HAP-1 (cell line): ENCODE measurements around the gene WDR18.
A peak's percentile ranks its signal among the peaks of the same experiment; 100 is the strongest.
"Not testable (repeated sequence)": the region's sequence is repeated elsewhere in the genome, so short reads cannot be mapped to it uniquely, and the experiment has no call there.

Source experiments
- DNase-seq, 2 experiments: peaks; one replicate each; pipeline ENCODE4 v3.0.0-alpha.2; 2016 to 2020; ENCODE audit warnings: low spot score in 2 of 2
- H3K27me3 ChIP-seq: fragments of 250-450 bp; sonication (Bioruptor Pico); 2 replicates; pipeline ENCODE4 v1.5.1; 2020; ENCODE audit warnings: low read depth, mild to moderate bottlenecking, moderate library complexity
- H3K36me3 ChIP-seq: fragments of 250-450 bp; sonication (Bioruptor Pico); replicated peaks from 2 replicates; pipeline ENCODE4 v1.5.1; 2020; ENCODE audit warnings: mild to moderate bottlenecking
- H3K4me1 ChIP-seq: fragments of 250-450 bp; sonication (Bioruptor Pico); 2 replicates; pipeline ENCODE4 v1.5.1; 2020; ENCODE audit warnings: mild to moderate bottlenecking
- H3K4me3 ChIP-seq: fragments of 250-450 bp; sonication (Bioruptor Pico); 2 replicates; pipeline ENCODE4 v1.5.1; 2020; ENCODE audit warnings: mild to moderate bottlenecking, moderate library complexity
- H3K9me3 ChIP-seq: fragments of 250-450 bp; sonication (Bioruptor Pico); 2 replicates; pipeline ENCODE4 v1.5.1; 2020; ENCODE audit warnings: mild to moderate bottlenecking, moderate library complexity
- in situ Hi-C: fragments of 300-500 bp; cut with MboI; formaldehyde crosslinking; loops from 3 replicates; pipeline ENCODE4 v1.14.3; 2020; ENCODE audit warnings: low sequenced_read_pairs, inconsistent platforms, mixed read lengths

Gene WDR18

DNA sequence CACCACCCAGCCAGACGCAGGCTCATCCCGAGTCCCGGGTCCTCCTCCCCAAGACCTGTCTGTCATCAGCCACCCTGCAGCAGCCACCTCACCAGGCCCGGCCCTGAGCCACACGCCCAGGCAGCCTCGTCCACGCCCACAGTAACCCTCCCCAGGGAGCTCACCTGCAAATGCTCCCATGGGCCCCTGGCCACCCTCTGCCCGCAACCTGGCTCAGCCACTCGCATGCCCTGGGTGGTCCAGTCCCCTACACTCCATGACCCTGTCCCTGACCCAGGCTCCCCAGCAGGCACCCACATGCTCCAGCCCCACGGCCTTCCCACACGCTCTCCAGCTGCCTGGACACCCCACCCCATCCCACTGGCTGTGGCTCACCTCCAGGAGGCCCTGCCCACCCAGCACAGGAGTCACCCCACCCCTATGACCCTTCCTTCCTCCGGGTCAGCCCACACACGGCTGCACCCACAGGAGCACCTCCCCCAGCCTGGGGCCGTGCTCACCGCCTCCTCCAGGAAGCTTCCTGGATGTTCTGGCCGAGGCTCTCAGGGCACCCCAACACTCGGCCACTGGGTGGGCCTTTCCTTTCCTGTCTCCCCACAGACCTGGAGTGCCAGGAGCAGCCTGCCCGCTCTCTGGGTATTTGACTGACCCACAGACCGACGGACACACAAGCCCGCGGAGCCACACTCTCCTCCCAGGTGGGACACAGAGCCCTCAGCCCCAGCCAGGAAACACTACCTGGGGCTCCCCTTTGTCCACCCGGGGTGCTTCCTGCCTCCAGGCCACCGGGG lies 33.2 kb downstream of the WDR18 start:
- H3K36me3 ChIP-seq = peaks cover 46% of the 10 kb centered on the region
- no peaks in the 10 kb centered on the region for H3K9me3 ChIP-seq
- DNase-seq = no peak
- H3K27me3 ChIP-seq = no peaks in the 10 kb centered on the region
- H3K4me3 ChIP-seq = no peak overlapping the region
- in situ Hi-C loops = no loop called here
- peaks cover 10% of the 10 kb centered on the region for H3K4me1 ChIP-seq

DNA sequence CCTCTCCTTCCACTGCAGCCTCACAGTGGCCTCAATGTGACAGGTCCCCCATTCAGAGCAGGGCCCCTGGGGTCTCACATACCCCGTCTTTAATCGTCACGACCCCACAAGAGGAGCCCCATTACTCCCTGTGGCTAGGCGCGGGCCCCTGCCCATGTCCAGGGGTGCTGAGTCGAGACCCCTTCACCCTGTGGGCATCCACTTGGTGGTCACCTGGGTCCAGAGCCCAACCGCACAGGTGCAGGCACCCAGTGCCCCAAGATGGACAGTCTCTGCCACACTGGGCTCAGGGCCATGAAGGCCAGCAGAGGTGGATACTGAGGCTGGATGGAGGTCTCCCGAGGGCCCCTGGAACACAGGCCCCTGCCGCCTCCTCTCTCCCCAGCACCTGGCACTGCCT lies 33.8 kb downstream of the WDR18 start:
- Histone ChIP-seq H3K4me3 (no peak overlapping the region), H3K4me1 (peaks cover 10% of the 10 kb centered on the region), H3K27me3 (no peaks in the 10 kb centered on the region), H3K36me3 (peaks cover 42% of the 10 kb centered on the region), H3K9me3 (no peaks in the 10 kb centered on the region)
- in situ Hi-C loops = no loop called here
- no peak for DNase-seq

DNA sequence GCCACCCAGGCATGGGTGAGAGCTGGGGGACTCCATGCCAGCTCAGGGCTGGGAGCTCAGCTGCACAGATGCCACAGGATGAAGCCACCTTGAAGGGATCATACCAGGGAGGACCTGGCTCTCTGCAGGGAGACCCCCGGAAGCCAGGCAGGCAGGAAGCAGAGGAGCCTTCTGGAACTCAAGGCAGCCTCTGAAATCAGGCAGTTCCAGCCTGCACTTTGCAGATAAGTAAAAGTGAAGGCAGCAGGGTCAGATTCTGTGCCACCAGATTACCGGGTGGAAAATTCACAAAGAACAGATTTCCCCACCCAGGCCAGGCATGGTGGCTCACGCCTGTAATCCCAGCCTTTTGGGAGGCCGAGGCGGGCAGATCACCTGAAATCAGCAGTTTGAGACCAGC lies 34.2 kb downstream of the WDR18 start:
- DNase-seq = no peak
- H3K4me3 ChIP-seq = no peak overlapping the region
- H3K4me1 ChIP-seq = peaks cover 10% of the 10 kb centered on the region
- peaks cover 38% of the 10 kb centered on the region for H3K36me3 ChIP-seq
- no peaks in the 10 kb centered on the region for H3K27me3 ChIP-seq
- in situ Hi-C loops = no loop called here
- no peaks in the 10 kb centered on the region for H3K9me3 ChIP-seq

DNA sequence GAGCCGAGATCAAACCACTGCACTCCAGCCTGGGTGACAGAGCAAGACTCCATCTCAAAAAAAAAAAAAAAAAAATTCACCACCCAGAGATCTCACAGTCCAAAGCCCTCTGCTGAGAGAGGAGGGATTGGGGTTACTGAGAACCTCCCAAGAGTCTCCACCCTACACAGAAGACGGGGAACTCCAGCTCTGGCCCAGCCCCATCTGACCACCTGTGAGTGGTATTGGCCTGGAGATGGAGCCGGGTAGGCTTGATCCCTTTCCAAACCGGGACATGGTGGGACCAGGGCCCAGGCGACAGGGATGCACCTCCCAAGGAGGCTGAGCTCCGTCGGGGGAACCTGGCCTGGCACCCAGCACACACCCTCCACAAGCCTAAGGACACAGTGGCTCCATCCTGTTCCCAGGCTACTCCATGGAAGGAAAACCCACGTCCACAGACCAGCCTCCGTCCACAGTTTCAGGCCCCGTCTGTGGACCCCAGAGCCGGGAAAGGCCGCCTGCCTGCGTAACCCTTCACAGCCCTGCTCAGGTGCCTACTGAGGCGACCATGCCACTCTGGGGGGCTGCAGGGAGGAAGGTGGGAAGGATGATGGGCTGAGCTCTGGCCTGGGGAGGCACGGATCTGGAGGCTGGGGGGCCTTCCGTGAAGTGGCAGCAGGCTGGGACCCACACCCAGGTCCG lies 34.9 kb downstream of the WDR18 start:
- Histone ChIP-seq H3K27me3 (no peaks in the 10 kb centered on the region), H3K4me1 (peaks cover 10% of the 10 kb centered on the region), H3K9me3 (no peaks in the 10 kb centered on the region), H3K36me3 (peaks cover 31% of the 10 kb centered on the region), H3K4me3 (peak overlapping the region; percentile 83)
- DNase-seq = no peak
- in situ Hi-C loops = no loop called here

DNA sequence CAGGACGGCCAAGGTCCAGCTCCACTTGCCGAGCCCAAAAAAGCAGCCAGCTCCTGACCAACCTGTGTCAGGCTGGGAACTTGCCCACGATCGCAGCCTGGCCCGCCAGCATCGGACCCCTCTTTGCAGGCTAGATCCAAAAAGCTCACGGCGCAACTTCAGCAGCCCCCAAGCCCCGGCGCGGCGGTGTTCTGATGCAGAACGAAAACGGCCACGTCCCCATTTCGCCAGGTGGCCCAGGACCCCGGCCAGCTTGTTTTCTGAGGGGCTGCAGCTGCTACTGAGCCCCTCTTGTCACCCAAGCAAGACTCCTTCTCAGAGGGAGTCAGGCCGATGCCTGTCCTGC lies 35.4 kb downstream of the WDR18 start:
- DNase-seq = no peak
- no peaks in the 10 kb centered on the region for H3K9me3 ChIP-seq
- H3K4me3 ChIP-seq = peak overlapping the region; percentile 83
- peaks cover 10% of the 10 kb centered on the region for H3K4me1 ChIP-seq
- H3K27me3 ChIP-seq = no peaks in the 10 kb centered on the region
- peaks cover 27% of the 10 kb centered on the region for H3K36me3 ChIP-seq
- in situ Hi-C loops = no loop called here

DNA sequence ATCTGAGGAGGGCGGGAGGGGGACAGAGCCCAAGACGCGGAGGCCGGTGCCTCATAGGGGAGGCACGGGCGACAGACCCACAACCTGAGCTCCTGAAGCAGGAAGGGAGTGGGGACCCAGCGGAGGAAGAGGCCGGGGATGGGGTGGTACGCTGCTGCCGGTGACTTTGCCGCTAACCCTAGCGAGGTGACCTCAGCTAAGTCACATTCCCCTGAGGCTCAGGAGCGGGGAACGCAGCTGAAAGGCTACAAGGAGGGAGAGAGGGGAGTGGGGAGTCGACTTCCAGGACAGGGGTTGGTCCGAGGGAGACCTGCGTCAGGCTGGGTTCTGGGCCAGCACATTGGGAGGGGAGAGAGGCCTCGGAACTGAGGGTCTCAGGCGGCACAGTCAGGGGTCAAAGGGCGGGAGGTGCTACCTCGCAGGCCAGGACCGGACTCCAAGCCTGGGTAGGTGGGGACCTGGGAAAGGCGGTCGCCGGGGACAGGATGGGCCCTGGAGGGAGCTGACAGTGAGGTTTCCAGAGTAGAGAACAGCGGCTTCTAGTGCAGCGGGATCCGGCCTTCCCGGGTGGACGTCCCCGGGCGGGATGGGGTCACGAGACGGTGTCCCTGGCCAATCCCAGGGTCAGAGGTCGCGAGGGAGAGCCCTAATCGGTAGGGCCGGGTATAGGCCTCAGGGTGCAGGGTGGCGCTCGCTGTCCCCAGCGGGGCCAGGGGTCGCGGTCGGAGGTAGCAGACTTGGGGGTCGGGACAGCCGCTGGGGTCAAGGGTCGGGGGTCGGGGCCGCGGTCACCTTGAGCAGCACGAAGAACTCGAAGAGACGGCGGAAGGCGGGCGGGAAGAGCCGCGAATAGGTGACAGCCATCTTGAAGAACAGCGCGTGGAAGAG lies 36.1 kb downstream of the WDR18 start:
- H3K27me3 ChIP-seq = no peaks in the 10 kb centered on the region
- in situ Hi-C loops = no loop called here
- H3K4me1 ChIP-seq = peaks cover 10% of the 10 kb centered on the region
- H3K36me3 ChIP-seq = peaks cover 23% of the 10 kb centered on the region; the same call in 1 of the 2 replicates
- H3K4me3 ChIP-seq = peak overlapping the region; percentile 83
- DNase-seq = no peak
- no peaks in the 10 kb centered on the region for H3K9me3 ChIP-seq

DNA sequence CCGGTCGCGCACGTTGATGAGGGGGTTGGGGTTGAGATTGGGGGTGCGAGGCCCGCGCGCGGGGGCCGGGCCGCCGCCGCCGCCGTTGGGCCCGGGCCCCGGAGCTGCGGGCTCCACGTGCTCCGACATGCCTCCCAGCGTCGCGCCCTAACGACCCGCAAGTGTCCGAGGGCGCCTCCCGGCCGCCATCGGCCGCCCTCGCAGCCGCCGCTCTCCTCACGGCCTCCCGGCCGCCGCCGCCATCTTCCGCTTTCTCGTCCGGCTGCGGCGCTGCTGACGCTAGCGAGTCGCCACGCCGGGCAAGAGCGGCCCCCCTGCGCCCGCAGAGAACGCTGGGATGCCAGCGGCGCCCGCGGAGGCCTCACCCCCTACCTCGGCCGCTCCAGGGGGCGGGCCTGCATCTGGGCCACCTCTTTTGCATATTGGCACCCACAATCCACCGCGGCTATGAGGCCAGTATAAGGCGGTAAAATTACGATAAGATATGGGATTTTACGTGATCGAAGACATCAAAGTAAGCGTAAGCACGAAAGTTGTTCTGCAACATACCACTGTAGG lies 36.8 kb downstream of the WDR18 start, which contains the start of gene TMEM259:
TSS of gene TMEM259 (minus strand) at position 256 of the 558 bp plus-strand sequence. CDS start at position 129, 127 bp downstream.
- Histone ChIP-seq H3K4me3 (peak within 1 kb of the TSS; percentile 83), H3K27me3 (no peaks in the 10 kb centered on the region), H3K36me3 (peaks cover 17% of the 10 kb centered on the region; the same call in 1 of the 2 replicates), H3K4me1 (peaks cover 15% of the 10 kb centered on the region), H3K9me3 (no peaks in the 10 kb centered on the region)
- in situ Hi-C loops = no loop called here
- DNase-seq = peak; percentile 91 to 98

DNA sequence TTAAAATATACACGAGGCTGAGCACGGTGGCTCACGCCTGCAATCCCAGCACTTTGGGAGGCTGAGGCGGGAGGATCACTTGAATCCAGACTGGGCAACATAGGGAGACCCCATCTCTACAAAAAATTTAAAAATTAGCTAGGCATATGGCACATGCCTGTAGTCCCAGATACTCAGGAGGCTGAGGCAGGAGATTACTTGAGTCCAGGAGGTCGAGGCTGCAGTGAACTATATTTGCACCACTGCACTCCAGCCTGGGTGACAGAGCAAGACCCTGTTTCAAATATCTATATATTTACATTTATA lies 39.7 kb downstream of the WDR18 start:
- Histone ChIP-seq H3K4me1 (peaks cover 16% of the 10 kb centered on the region), H3K36me3 (peaks cover 10% of the 10 kb centered on the region)
- DNase-seq, H3K4me3 ChIP-seq, in situ Hi-C loops, H3K27me3 ChIP-seq, H3K9me3 ChIP-seq: not testable (repeated sequence)

DNA sequence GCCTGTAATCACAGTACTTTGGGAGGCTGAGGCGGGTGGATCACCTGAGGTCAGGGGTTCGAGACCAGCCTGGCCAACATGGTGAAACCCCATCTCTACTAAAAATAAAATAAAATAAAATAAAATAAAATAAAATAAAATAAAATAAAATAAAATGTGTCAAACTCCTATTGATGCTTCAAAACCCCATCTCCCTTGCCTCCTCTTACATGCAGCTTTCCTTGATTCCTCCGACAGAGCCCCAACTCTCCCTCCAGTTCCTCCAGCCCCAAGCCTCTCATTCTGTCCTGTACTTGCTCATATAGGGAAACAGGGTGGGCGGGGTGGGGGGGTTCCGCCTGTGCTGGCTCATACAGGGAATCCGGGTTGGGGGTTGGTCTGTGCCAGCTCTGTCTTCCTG lies 40.9 kb downstream of the WDR18 start:
- H3K4me3 ChIP-seq, H3K36me3 ChIP-seq, H3K9me3 ChIP-seq, in situ Hi-C loops, DNase-seq, H3K27me3 ChIP-seq: not testable (repeated sequence)
- H3K4me1 ChIP-seq = peaks cover 11% of the 10 kb centered on the region

DNA sequence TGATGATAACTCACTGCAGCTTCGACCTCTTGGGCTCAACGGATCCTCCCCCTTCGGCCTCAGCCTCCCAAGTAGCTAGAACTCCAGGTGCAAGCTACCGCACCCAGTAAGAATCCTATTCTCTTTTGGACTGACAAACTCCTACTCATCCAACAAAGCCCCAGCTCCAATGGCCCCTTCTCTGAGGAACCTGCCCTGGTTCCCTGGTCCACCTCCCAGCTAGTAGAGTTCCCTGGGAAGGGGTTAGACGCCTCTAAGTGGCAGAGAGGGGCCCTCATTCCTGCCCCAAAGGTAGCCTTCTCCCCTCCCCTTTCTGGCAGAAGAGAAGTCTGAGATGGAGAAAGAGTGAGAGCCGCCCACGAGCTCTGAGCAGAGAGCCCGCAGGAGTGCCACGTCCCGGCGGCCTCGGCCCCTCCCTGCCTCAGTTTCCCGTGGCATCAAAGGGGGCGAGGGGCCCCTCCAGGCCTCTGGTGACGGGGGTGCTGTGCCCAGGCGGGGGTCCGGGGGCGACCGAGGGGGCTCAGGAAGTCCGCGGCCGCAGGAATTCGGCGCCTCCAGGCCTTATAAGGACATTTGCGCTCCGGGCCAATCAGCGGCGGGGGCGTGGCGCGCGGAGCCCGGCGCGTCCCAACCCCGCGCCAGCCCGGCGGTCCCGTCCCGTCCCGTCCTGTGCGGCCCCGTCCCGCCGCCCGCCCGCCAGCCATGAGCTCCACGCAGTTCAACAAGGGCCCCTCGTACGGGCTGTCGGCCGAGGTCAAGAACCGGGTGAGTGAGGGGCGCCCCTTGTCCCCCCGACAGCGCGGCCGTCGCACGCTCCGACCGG lies 42.0 kb downstream of the WDR18 start, which contains the start of gene CNN2:
TSS of gene CNN2 (plus strand) at position 649 of the 823 bp plus-strand sequence. CDS start at position 703, 54 bp downstream.
- peaks cover 18% of the 10 kb centered on the region for H3K36me3 ChIP-seq
- H3K4me1 ChIP-seq = peaks cover 11% of the 10 kb centered on the region
- in situ Hi-C loops = no loop called here
- H3K9me3 ChIP-seq = no peaks in the 10 kb centered on the region
- peak; percentile 73 to 86 for DNase-seq
- no peaks in the 10 kb centered on the region for H3K27me3 ChIP-seq
- peak within 1 kb of the TSS; percentile 95 for H3K4me3 ChIP-seq

DNA sequence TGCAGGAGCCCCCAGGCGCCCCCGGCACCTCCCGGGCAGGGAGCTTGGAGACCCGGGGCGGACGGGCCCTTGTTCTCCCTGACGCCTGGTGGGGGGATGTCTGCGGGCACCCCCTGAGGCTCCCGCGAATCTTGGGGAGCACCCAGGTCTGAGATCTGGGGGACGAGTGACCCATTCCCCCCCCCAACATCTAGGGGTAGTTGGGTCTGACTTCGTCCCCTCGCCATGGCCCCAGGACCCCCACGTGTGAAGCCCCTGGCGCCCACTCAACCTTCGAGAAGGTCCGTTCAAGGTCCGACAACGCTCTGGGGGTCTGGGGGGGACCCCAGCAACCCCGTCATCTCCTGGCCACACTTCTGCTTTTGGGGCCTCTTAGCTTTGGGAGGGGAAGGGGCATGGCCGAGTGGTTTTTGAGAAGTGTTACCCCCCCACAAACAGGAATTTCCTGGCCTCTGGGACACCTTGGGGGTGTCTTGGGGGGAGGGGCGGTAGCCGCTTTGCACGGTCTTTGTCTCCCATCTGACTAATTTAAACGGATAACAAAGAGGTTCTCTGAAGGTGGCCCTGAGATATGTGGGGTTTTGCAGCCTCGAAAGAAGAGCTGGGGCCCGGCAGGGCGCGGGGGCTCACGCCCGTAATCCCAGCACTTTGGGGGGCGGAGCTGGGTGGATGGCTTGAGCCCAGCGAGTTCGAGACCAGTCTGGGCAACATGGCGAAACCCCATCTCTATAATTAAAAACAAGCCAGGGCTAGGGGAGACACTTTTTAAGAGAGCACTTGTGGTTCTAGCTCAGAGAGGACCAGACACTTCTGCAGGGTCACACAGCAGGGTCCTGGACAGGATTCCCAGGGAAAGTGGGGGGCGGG lies 42.9 kb downstream of the WDR18 start:
- in situ Hi-C loops = no loop called here
- Histone ChIP-seq H3K9me3 (no peaks in the 10 kb centered on the region), H3K27me3 (no peaks in the 10 kb centered on the region), H3K4me1 (peaks cover 6% of the 10 kb centered on the region; the same call in 1 of the 2 replicates), H3K4me3 (peak overlapping the region; percentile 95), H3K36me3 (peaks cover 24% of the 10 kb centered on the region)
- no peak for DNase-seq

DNA sequence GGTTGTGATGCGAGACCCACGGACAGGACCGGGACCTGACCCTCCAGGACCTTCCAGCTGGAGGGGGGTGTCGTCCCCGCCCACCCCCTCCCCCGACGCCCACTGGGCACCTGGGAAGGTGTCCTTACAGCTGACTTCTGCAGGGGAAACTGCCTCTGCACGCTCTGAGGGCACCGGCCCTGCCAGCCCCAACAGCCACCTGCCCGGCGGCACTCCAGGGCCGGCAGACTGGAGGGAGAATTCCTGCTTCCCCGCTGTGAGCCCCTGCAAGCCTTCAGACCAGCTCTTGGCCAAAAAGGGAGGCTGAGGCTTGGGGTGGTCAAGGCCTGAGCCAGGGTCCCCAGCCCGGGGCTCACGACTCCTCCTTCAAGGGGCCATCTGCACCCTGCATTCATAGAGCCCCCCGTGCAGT lies 43.5 kb downstream of the WDR18 start:
- peak overlapping the region; percentile 95 for H3K4me3 ChIP-seq

More for the DNA sequence above, 43.5 kb downstream of the WDR18 start:
- Histone ChIP-seq H3K36me3 (peaks cover 30% of the 10 kb centered on the region), H3K27me3 (no peaks in the 10 kb centered on the region), H3K9me3 (no peaks in the 10 kb centered on the region), H3K4me1 (peaks cover 6% of the 10 kb centered on the region; the same call in 1 of the 2 replicates)
- in situ Hi-C loops = no loop called here
- DNase-seq = no peak
